ENCODE measurements around the gene DUSP10.

Gene DUSP10
- 5.0 to 86.8 (median 32.0) reads per million in 3 experiments for total RNA-seq

GRCh38 chr1:221741703-221742554 is at the start of gene DUSP10:
Gene DUSP10 (minus strand): TSS chr1:221742089. CDS start chr1:221739744, 2,345 bp downstream.
- peak; percentile 100 for DNase-seq

GRCh38 chr1:221788466-221788865 is 46.6 kb upstream of the DUSP10 start:
- DNase-seq: no peak

- no peak for DNase-seq
These were observed 44.8 kb upstream of the DUSP10 start for GRCh38 chr1:221786647-221787046.

- peak; percentile 32 for DNase-seq
These were observed 42.0 kb upstream of the DUSP10 start for GRCh38 chr1:221783936-221784335.

GRCh38 chr1:221783437-221783836 is 41.5 kb upstream of the DUSP10 start:
- DNase-seq: peak; percentile 48

- DNase-seq: no peak
These were observed 41.1 kb upstream of the DUSP10 start for GRCh38 chr1:221782970-221783369.

GRCh38 chr1:221782477-221782876 is 40.6 kb upstream of the DUSP10 start:
- no peak for DNase-seq

- no peak for DNase-seq
These were observed 39.3 kb upstream of the DUSP10 start for GRCh38 chr1:221781102-221781755.

- no peak for DNase-seq
These were observed 38.3 kb upstream of the DUSP10 start for GRCh38 chr1:221780175-221780574.

GRCh38 chr1:221779771-221780170 is 37.9 kb upstream of the DUSP10 start:
- no peak for DNase-seq

GRCh38 chr1:221778535-221779142 is 36.8 kb upstream of the DUSP10 start:
- DNase-seq: peak; percentile 36

GRCh38 chr1:221778125-221778524 is 36.2 kb upstream of the DUSP10 start:
- no peak for DNase-seq

GRCh38 chr1:221777431-221778072 is 35.7 kb upstream of the DUSP10 start:
- DNase-seq: peak; percentile 72

GRCh38 chr1:221776495-221777301 is 34.8 kb upstream of the DUSP10 start:
- no peak for DNase-seq

- no peak for DNase-seq
These were observed 33.3 kb upstream of the DUSP10 start for GRCh38 chr1:221775206-221775605.

- DNase-seq: no peak
These were observed 32.4 kb upstream of the DUSP10 start for GRCh38 chr1:221774054-221774842.

GRCh38 chr1:221773383-221773782 is 31.5 kb upstream of the DUSP10 start:
- no peak for DNase-seq

- DNase-seq: no peak
These were observed 30.2 kb upstream of the DUSP10 start for GRCh38 chr1:221772117-221772516.

GRCh38 chr1:221768444-221769066 is 26.7 kb upstream of the DUSP10 start:
- no peak for DNase-seq

GRCh38 chr1:221766210-221766609 is 24.3 kb upstream of the DUSP10 start:
- DNase-seq: no peak

- DNase-seq: no peak
These were observed 23.6 kb upstream of the DUSP10 start for GRCh38 chr1:221765527-221765926.
